ENCODE results near the gene CDHR5.

Gene CDHR5

GRCh38 chr11:610146-610801 lies 14.5 kb downstream of the CDHR5 start:
- no peak for DNase-seq (ENCODE audit: low spot score)
- TF ChIP-seq CTCF (IDR thresholded peaks at IDR 0.05; ENCODE audit: extremely low read depth, missing control alignments), result no peak

GRCh38 chr11:609341-609811 lies 15.4 kb downstream of the CDHR5 start:
- no peak for TF ChIP-seq CTCF (IDR thresholded peaks at IDR 0.05; ENCODE audit: extremely low read depth, missing control alignments)
- no peak for DNase-seq (ENCODE audit: low spot score)

- DNase-seq (ENCODE audit: low spot score), result no peak
Measured at GRCh38 chr11:608791-609251, 15.9 kb downstream of the CDHR5 start.

GRCh38 chr11:607971-608659 lies 16.6 kb downstream of the CDHR5 start:
- DNase-seq (ENCODE audit: low spot score), result no peak

More at GRCh38 chr11:608791-609251, 15.9 kb downstream of the CDHR5 start:
- TF ChIP-seq CTCF (IDR thresholded peaks at IDR 0.05; ENCODE audit: extremely low read depth, missing control alignments), result no peak

GRCh38 chr11:607020-607780 lies 17.6 kb downstream of the CDHR5 start:
- no peak for TF ChIP-seq CTCF (IDR thresholded peaks at IDR 0.05; ENCODE audit: extremely low read depth, missing control alignments)
- DNase-seq (ENCODE audit: low spot score), result no peak

More at GRCh38 chr11:607971-608659, 16.6 kb downstream of the CDHR5 start:
- no peak for TF ChIP-seq CTCF (IDR thresholded peaks at IDR 0.05; ENCODE audit: extremely low read depth, missing control alignments)

GRCh38 chr11:606245-606644 lies 18.5 kb downstream of the CDHR5 start:
- DNase-seq (ENCODE audit: low spot score), result no peak
- no peak for TF ChIP-seq CTCF (IDR thresholded peaks at IDR 0.05; ENCODE audit: extremely low read depth, missing control alignments)
